ENCODE results near the gene BAAT. TPM values are rescaled to one million over a fixed set of nuclear protein-coding genes. Genes with fewer than 3 reads are reported as not detected.

BAAT gene
- total and polyA plus RNA-seq, 2 of the 13 experiments (the other 11 are each of a cell fraction or from before 2014, with no cell fraction given), result 0.71 to 7.9 TPM

- TF ChIP-seq THAP9 (CRISPR knock-in tag; IDR thresholded peaks at IDR 0.05; ENCODE audit: borderline replicate concordance), result no peak
- TF ChIP-seq CBX5 (CRISPR knock-in tag; IDR thresholded peaks at IDR 0.05; ENCODE audit: borderline replicate concordance), result no peak; the same call in 1 of the 2 replicates
- no peak for TF ChIP-seq ZNF260 (CRISPR knock-in tag; IDR thresholded peaks at IDR 0.05; ENCODE audit: borderline replicate concordance, low read depth)
- TF ChIP-seq MED8 (CRISPR knock-in tag; IDR thresholded peaks at IDR 0.05; ENCODE audit: insufficient replicate concordance), result peak; percentile 20
- no peak; the same call in 1 of the 2 replicates for TF ChIP-seq ZBTB44 (CRISPR knock-in tag; IDR thresholded peaks at IDR 0.05)
- TF ChIP-seq NCOA2 (CRISPR knock-in tag; IDR thresholded peaks at IDR 0.05), result peak; percentile 91
- TF ChIP-seq ZNF569 (CRISPR knock-in tag; IDR thresholded peaks at IDR 0.05; ENCODE audit: borderline replicate concordance), result no peak
- TF ChIP-seq FOSL2 (CRISPR knock-in tag; IDR thresholded peaks at IDR 0.05), result peak; percentile 100
- TF ChIP-seq CREB1 (IDR thresholded peaks at IDR 0.05), result peak; percentile 45; the same call in 1 of the 2 replicates
- TF ChIP-seq CREB1 (CRISPR knock-in tag; IDR thresholded peaks at IDR 0.05), result peak; percentile 79
- no peak for TF ChIP-seq ZMYM3 (CRISPR knock-in tag; IDR thresholded peaks at IDR 0.05)
- no peak for TF ChIP-seq MAFK (conservative IDR thresholded peaks at IDR 0.05 in 1 of 2, IDR thresholded peaks at IDR 0.05 in 1 of 2; ENCODE audit: low read length in 2 of 2)
- 0 out of 2 replicates have a peak, but pooled peaks have one; percentile 6 for TF ChIP-seq GABPB1 (CRISPR knock-in tag; IDR thresholded peaks at IDR 0.05)
- no peak for TF ChIP-seq MAZ (IDR thresholded peaks at IDR 0.05; ENCODE audit: borderline replicate concordance, low read depth, low read length)
- TF ChIP-seq MAZ (CRISPR knock-in tag; IDR thresholded peaks at IDR 0.05; ENCODE audit: low read depth), result no peak
- TF ChIP-seq SMARCC2 (IDR thresholded peaks at IDR 0.05), result peak; percentile 76; the same call in 1 of the 2 replicates
- TF ChIP-seq ZNF160 (CRISPR knock-in tag; IDR thresholded peaks at IDR 0.05), result no peak
- TF ChIP-seq ZNF737 (CRISPR knock-in tag; IDR thresholded peaks at IDR 0.05; ENCODE audit: borderline replicate concordance), result no peak
- TF ChIP-seq HOXA3 (CRISPR knock-in tag; IDR thresholded peaks at IDR 0.05), result peak; percentile 77
- no peak for TF ChIP-seq GABPA (IDR thresholded peaks at IDR 0.05; ENCODE audit: low read depth, low read length)
- TF ChIP-seq GABPA (CRISPR knock-in tag; IDR thresholded peaks at IDR 0.05; ENCODE audit: low read depth), result no peak
- TF ChIP-seq, protein P1, sequence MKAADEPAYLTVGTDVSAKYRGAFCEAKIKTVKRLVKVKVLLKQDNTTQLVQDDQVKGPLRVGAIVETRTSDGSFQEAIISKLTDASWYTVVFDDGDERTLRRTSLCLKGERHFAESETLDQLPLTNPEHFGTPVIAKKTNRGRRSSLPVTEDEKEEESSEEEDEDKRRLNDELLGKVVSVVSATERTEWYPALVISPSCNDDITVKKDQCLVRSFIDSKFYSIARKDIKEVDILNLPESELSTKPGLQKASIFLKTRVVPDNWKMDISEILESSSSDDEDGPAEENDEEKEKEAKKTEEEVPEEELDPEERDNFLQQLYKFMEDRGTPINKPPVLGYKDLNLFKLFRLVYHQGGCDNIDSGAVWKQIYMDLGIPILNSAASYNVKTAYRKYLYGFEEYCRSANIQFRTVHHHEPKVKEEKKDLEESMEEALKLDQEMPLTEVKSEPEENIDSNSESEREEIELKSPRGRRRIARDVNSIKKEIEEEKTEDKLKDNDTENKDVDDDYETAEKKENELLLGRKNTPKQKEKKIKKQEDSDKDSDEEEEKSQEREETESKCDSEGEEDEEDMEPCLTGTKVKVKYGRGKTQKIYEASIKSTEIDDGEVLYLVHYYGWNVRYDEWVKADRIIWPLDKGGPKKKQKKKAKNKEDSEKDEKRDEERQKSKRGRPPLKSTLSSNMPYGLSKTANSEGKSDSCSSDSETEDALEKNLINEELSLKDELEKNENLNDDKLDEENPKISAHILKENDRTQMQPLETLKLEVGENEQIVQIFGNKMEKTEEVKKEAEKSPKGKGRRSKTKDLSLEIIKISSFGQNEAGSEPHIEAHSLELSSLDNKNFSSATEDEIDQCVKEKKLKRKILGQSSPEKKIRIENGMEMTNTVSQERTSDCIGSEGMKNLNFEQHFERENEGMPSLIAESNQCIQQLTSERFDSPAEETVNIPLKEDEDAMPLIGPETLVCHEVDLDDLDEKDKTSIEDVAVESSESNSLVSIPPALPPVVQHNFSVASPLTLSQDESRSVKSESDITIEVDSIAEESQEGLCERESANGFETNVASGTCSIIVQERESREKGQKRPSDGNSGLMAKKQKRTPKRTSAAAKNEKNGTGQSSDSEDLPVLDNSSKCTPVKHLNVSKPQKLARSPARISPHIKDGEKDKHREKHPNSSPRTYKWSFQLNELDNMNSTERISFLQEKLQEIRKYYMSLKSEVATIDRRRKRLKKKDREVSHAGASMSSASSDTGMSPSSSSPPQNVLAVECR (CRISPR knock-in tag; IDR thresholded peaks at IDR 0.05; ENCODE audit: borderline replicate concordance), result peak; percentile 39; the same call in 1 of the 2 replicates
- peak; percentile 99 for TF ChIP-seq JUNB (CRISPR knock-in tag; IDR thresholded peaks at IDR 0.05; ENCODE audit: borderline replicate concordance)
Measured at GRCh38 chr9:101354143-101354764, 30.6 kb downstream of the BAAT start (continued).

All from HepG2 (cell line).